ENCODE data around the gene GLP1R.

Gene GLP1R

GRCh38 chr6:39048481-39049399, at the start of gene GLP1R:
GLP1R (plus strand) TSS chr6:39048781; CDS start chr6:39048841, 60 bp downstream.
- no peak for DNase-seq

GRCh38 chr6:39003072-39003471, 45.5 kb upstream of the GLP1R start:
- DNase-seq, result peak in 1 of 2 experiments; percentile 2

GRCh38 chr6:39003492-39003891, 45.1 kb upstream of the GLP1R start:
- no peak for DNase-seq

GRCh38 chr6:39004801-39005200, 43.8 kb upstream of the GLP1R start:
- no peak for DNase-seq

- no peak for DNase-seq
Measured at GRCh38 chr6:39005774-39006173, 42.8 kb upstream of the GLP1R start.

GRCh38 chr6:39007575-39007974, 41.0 kb upstream of the GLP1R start:
- DNase-seq, result no peak

- DNase-seq, result no peak
Measured at GRCh38 chr6:39008737-39009136, 39.8 kb upstream of the GLP1R start.

GRCh38 chr6:39009476-39009875, 39.1 kb upstream of the GLP1R start:
- DNase-seq, result no peak

- DNase-seq, result no peak
Measured at GRCh38 chr6:39016839-39017546, 31.6 kb upstream of the GLP1R start.

- no peak for DNase-seq
Measured at GRCh38 chr6:39017547-39017880, 31.1 kb upstream of the GLP1R start.

- DNase-seq, result no peak
Measured at GRCh38 chr6:39018103-39018502, 30.5 kb upstream of the GLP1R start.

- no peak for DNase-seq
Measured at GRCh38 chr6:39020136-39020535, 28.4 kb upstream of the GLP1R start.

- no peak for DNase-seq
Measured at GRCh38 chr6:39021041-39021440, 27.5 kb upstream of the GLP1R start.

GRCh38 chr6:39021779-39022178, 26.8 kb upstream of the GLP1R start:
- no peak for DNase-seq

GRCh38 chr6:39026175-39026574, 22.4 kb upstream of the GLP1R start:
- DNase-seq, result no peak

- DNase-seq, result peak; percentile 5 to 22
Measured at GRCh38 chr6:39029156-39030011, 19.2 kb upstream of the GLP1R start.

- no peak for DNase-seq
Measured at GRCh38 chr6:39035681-39036080, 12.9 kb upstream of the GLP1R start.

- peak in 1 of 2 experiments; percentile 4 for DNase-seq
Measured at GRCh38 chr6:39037082-39037508, 11.5 kb upstream of the GLP1R start.

- no peak for DNase-seq
Measured at GRCh38 chr6:39037707-39038106, 10.9 kb upstream of the GLP1R start.

- no peak for DNase-seq
Measured at GRCh38 chr6:39040080-39040673, 8.4 kb upstream of the GLP1R start.

GRCh38 chr6:39041072-39041471, 7.5 kb upstream of the GLP1R start:
- DNase-seq, result no peak

- no peak for DNase-seq
Measured at GRCh38 chr6:39043776-39044175, 4.8 kb upstream of the GLP1R start.

GRCh38 chr6:39044181-39044580, 4.4 kb upstream of the GLP1R start:
- no peak for DNase-seq
